ENCODE measurements around the gene CD4.

DNA sequence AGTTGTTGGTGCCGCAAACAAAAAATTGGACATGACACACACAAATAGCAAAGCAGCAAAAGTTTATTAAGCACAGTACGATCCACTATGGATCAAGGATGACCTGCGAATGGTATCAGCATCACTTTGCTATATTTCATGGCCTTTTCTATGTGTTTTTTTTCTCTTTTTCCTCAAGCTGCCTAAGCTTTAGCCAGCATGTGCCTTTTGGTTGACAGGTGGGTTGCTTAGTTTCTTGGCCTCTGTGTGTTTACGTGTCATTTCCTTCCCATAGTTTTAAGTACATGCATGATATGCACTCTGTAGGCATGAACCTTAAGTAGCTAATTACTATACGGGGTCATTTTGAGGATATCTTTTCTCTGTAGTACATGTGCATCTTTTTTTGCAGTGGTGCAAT, 9.8 kb downstream of the CD4 start:
- TF ChIP-seq, protein P1, sequence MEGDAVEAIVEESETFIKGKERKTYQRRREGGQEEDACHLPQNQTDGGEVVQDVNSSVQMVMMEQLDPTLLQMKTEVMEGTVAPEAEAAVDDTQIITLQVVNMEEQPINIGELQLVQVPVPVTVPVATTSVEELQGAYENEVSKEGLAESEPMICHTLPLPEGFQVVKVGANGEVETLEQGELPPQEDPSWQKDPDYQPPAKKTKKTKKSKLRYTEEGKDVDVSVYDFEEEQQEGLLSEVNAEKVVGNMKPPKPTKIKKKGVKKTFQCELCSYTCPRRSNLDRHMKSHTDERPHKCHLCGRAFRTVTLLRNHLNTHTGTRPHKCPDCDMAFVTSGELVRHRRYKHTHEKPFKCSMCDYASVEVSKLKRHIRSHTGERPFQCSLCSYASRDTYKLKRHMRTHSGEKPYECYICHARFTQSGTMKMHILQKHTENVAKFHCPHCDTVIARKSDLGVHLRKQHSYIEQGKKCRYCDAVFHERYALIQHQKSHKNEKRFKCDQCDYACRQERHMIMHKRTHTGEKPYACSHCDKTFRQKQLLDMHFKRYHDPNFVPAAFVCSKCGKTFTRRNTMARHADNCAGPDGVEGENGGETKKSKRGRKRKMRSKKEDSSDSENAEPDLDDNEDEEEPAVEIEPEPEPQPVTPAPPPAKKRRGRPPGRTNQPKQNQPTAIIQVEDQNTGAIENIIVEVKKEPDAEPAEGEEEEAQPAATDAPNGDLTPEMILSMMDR (IDR thresholded peaks at IDR 0.05) = no peak
- TF ChIP-seq EP300 (IDR thresholded peaks at IDR 0.05) (no peak), POLR2A (IDR thresholded peaks at IDR 0.05) (no peak)
